Mesendoderm (in vitro differentiated cells): ENCODE results near the gene IL1F10.
A peak's percentile ranks its signal among the peaks of the same experiment; 100 is the strongest.

Experiments used
- DNase-seq: peaks from one replicate; pipeline ENCODE4 v3.0.0; 2013
- H2AK5ac ChIP-seq: 2 replicates; pipeline ENCODE4 v1.6.1; 2013; ENCODE audit warnings: low read length, inconsistent platforms
- H2BK120ac ChIP-seq: 2 replicates; pipeline ENCODE4 v1.6.1; 2013; ENCODE audit warnings: low read depth, mild to moderate bottlenecking, low read length, moderate library complexity, mixed read lengths
- H2BK15ac ChIP-seq: replicated peaks from 2 replicates; pipeline ENCODE4 v1.6.1; 2013; ENCODE audit warnings: low read depth, mild to moderate bottlenecking, moderate library complexity
- H2BK5ac ChIP-seq: 2 replicates; pipeline ENCODE4 v1.6.1; 2013; ENCODE audit warnings: low read length, inconsistent platforms
- H3K18ac ChIP-seq: 2 replicates; pipeline ENCODE4 v1.6.1; 2013; ENCODE audit warnings: mild to moderate bottlenecking, low read length, mixed read lengths
- H3K23ac ChIP-seq: one replicate; pipeline ENCODE4 v1.6.1; 2013; ENCODE audit warnings: low read length
- H3K27ac ChIP-seq: 2 replicates; pipeline ENCODE4 v1.5.1; 2013; ENCODE audit warnings: low read depth, mild to moderate bottlenecking, inconsistent platforms, low read length, moderate library complexity
- H3K27me3 ChIP-seq: 2 replicates; pipeline ENCODE4 v1.6.1; 2013; ENCODE audit warnings: low read length, control low read depth, mild to moderate bottlenecking, inconsistent platforms; ENCODE audit not compliant: insufficient read depth, poor library complexity
- H3K36me3 ChIP-seq: 2 replicates; pipeline ENCODE4 v1.6.1; 2013; ENCODE audit warnings: low read length, inconsistent platforms; ENCODE audit not compliant: control insufficient read depth, insufficient read depth
- H3K4ac ChIP-seq: one replicate; pipeline ENCODE4 v1.6.1; 2013; ENCODE audit warnings: low read depth, mild to moderate bottlenecking, low read length, moderate library complexity
- H3K4me1 ChIP-seq: 2 replicates; pipeline ENCODE4 v1.6.1; 2013; ENCODE audit warnings: low read depth, low read length, inconsistent platforms; ENCODE audit not compliant: control insufficient read depth
- H3K4me2 ChIP-seq: 2 replicates; pipeline ENCODE4 v1.6.1; 2013; ENCODE audit warnings: low read length
- H3K4me3 ChIP-seq: 2 replicates; pipeline ENCODE4 v1.5.1; 2013; ENCODE audit warnings: mild to moderate bottlenecking, low read length
- H3K56ac ChIP-seq: one replicate; pipeline ENCODE4 v1.6.1; 2013; ENCODE audit warnings: low read length
- H3K79me1 ChIP-seq: 2 replicates; pipeline ENCODE4 v1.6.1; 2013; ENCODE audit warnings: low read length, inconsistent platforms
- H3K79me2 ChIP-seq: 2 replicates; pipeline ENCODE4 v1.6.1; 2013; ENCODE audit warnings: mild to moderate bottlenecking, low read length; ENCODE audit not compliant: control insufficient read depth, insufficient read depth
- H3K9ac ChIP-seq: 2 replicates; pipeline ENCODE4 v1.6.1; 2013; ENCODE audit warnings: low read length, inconsistent platforms
- H4K5ac ChIP-seq: one replicate; pipeline ENCODE4 v1.6.1; 2013; ENCODE audit warnings: low read length
- H4K8ac ChIP-seq: one replicate; pipeline ENCODE4 v1.6.1; 2013; ENCODE audit warnings: low read depth, mild to moderate bottlenecking, control low read depth, low read length, moderate library complexity
- WGBS: extraction: QIAGEN DNeasy Blood & Tissue Kit; methylation state at CpG from one replicate; pipeline ENCODE4 v1.1.7; 2013; ENCODE audit warnings: low lambda C conversion rate, missing lambda C conversion rate; ENCODE audit not compliant: insufficient coverage; ENCODE audit errors: extremely low coverage; 5-methylcytosine and 5-hydroxymethylcytosine counted together

Gene IL1F10

GRCh38 chr2:113039719-113040118 is 28.1 kb upstream of the IL1F10 start:
- no peaks in the 10 kb centered on the region for H3K27me3 ChIP-seq
- no peaks in the 10 kb centered on the region for H3K79me2 ChIP-seq
- no peak for DNase-seq
- no peak overlapping the region for H3K27ac ChIP-seq
- no peak overlapping the region for H4K8ac ChIP-seq
- H3K9ac ChIP-seq: no peak overlapping the region
- no peak overlapping the region for H3K56ac ChIP-seq
- no peak overlapping the region for H2BK15ac ChIP-seq
- no peak overlapping the region for H3K18ac ChIP-seq
- no peaks in the 10 kb centered on the region for H3K4me1 ChIP-seq
- no peak overlapping the region for H3K23ac ChIP-seq
- no peak overlapping the region for H2BK5ac ChIP-seq
- no CpG with 5 or more reads among the region's 5 CpGs for WGBS
- H3K4ac ChIP-seq: no peak overlapping the region
- H3K4me2 ChIP-seq: no peak overlapping the region
- no peaks in the 10 kb centered on the region for H3K79me1 ChIP-seq
- H3K36me3 ChIP-seq: no peaks in the 10 kb centered on the region
- H2BK120ac ChIP-seq: no peak overlapping the region
- H3K4me3 ChIP-seq: no peak overlapping the region
- no peak overlapping the region for H4K5ac ChIP-seq
- H2AK5ac ChIP-seq: no peak overlapping the region

GRCh38 chr2:113041871-113042270 is 25.9 kb upstream of the IL1F10 start:
- Histone ChIP-seq H3K36me3 (no peaks in the 10 kb centered on the region), H3K4me1 (no peaks in the 10 kb centered on the region), H3K56ac (no peak overlapping the region), H3K27ac (no peak overlapping the region), H3K4ac (no peak overlapping the region), H3K4me3 (no peak overlapping the region), H3K9ac (no peak overlapping the region), H3K4me2 (no peak overlapping the region), H4K8ac (no peak overlapping the region), H3K79me1 (no peaks in the 10 kb centered on the region), H3K23ac (no peak overlapping the region), H3K79me2 (no peaks in the 10 kb centered on the region), H4K5ac (no peak overlapping the region), H2BK5ac (no peak overlapping the region), H2AK5ac (no peak overlapping the region), H3K27me3 (no peaks in the 10 kb centered on the region), H2BK15ac (no peak overlapping the region), H3K18ac (no peak overlapping the region), H2BK120ac (no peak overlapping the region)
- peak; percentile 19 for DNase-seq
- no CpG with 5 or more reads among the region's 5 CpGs for WGBS

GRCh38 chr2:113046465-113046864 is 21.3 kb upstream of the IL1F10 start:
- H2BK120ac ChIP-seq: no peak overlapping the region
- H3K79me1 ChIP-seq: no peaks in the 10 kb centered on the region
- H3K79me2 ChIP-seq: no peaks in the 10 kb centered on the region
- no peaks in the 10 kb centered on the region for H3K27me3 ChIP-seq
- no peaks in the 10 kb centered on the region for H3K36me3 ChIP-seq
- H3K4me2 ChIP-seq: no peak overlapping the region
- no peak overlapping the region for H4K8ac ChIP-seq
- WGBS: no CpG with 5 or more reads among the region's 5 CpGs
- H3K18ac ChIP-seq: no peak overlapping the region
- no peak overlapping the region for H3K4ac ChIP-seq
- no peak overlapping the region for H2BK15ac ChIP-seq
- H3K4me1 ChIP-seq: no peaks in the 10 kb centered on the region
- H2BK5ac ChIP-seq: no peak overlapping the region
- no peak overlapping the region for H3K56ac ChIP-seq
- H2AK5ac ChIP-seq: no peak overlapping the region
- no peak overlapping the region for H4K5ac ChIP-seq
- no peak overlapping the region for H3K27ac ChIP-seq
- H3K23ac ChIP-seq: no peak overlapping the region
- no peak overlapping the region for H3K9ac ChIP-seq
- no peak overlapping the region for H3K4me3 ChIP-seq
- DNase-seq: no peak

GRCh38 chr2:113050921-113051895 is 16.6 kb upstream of the IL1F10 start:
- Histone ChIP-seq H3K4ac (no peak overlapping the region), H3K36me3 (no peaks in the 10 kb centered on the region), H2BK5ac (no peak overlapping the region), H3K79me2 (no peaks in the 10 kb centered on the region), H4K5ac (no peak overlapping the region), H3K18ac (no peak overlapping the region), H3K56ac (no peak overlapping the region), H3K27me3 (no peaks in the 10 kb centered on the region), H3K4me3 (no peak overlapping the region), H2BK120ac (no peak overlapping the region), H3K79me1 (no peaks in the 10 kb centered on the region), H3K23ac (no peak overlapping the region), H3K27ac (peak overlapping the region; percentile 37), H2AK5ac (no peak overlapping the region), H2BK15ac (no peak overlapping the region), H3K4me2 (no peak overlapping the region), H3K4me1 (no peaks in the 10 kb centered on the region), H3K9ac (no peak overlapping the region), H4K8ac (no peak overlapping the region)
- no peak for DNase-seq
- WGBS: no CpG with 5 or more reads among the region's 38 CpGs

GRCh38 chr2:113052396-113052917 is 15.3 kb upstream of the IL1F10 start, which contains the start of gene IL36B:
Gene IL36B, minus strand, starts transcription at chr2:113052867.
- no peak within 1 kb of the TSS for H2BK5ac ChIP-seq
- H3K4me1 ChIP-seq: no peaks in the 10 kb centered on the region
- H3K79me2 ChIP-seq: no peaks in the 10 kb centered on the region
- H3K79me1 ChIP-seq: no peaks in the 10 kb centered on the region
- no peak within 1 kb of the TSS for H3K9ac ChIP-seq
- no peak for DNase-seq
- H3K4me2 ChIP-seq: no peak within 1 kb of the TSS
- H3K27me3 ChIP-seq: no peaks in the 10 kb centered on the region
- no peaks in the 10 kb centered on the region for H3K36me3 ChIP-seq
- H2BK15ac ChIP-seq: no peak within 1 kb of the TSS
- H3K18ac ChIP-seq: no peak within 1 kb of the TSS
- no peak within 1 kb of the TSS for H3K56ac ChIP-seq
- H2AK5ac ChIP-seq: no peak within 1 kb of the TSS
- no peak within 1 kb of the TSS for H3K23ac ChIP-seq
- H4K5ac ChIP-seq: no peak within 1 kb of the TSS
- no peak within 1 kb of the TSS for H4K8ac ChIP-seq
- H2BK120ac ChIP-seq: no peak within 1 kb of the TSS
- H3K4ac ChIP-seq: no peak within 1 kb of the TSS
- H3K27ac ChIP-seq: no peak within 1 kb of the TSS
- no CpG with 5 or more reads among the region's 6 CpGs for WGBS
- H3K4me3 ChIP-seq: no peak within 1 kb of the TSS
